Panc1 (cell line): ENCODE results near the gene PNMA6F. TPM values are rescaled to one million over a fixed set of nuclear protein-coding genes. Genes with fewer than 3 reads are reported as not detected.

Source experiments
- ATAC-seq: fragments of 200-7000 bp; cut with Tn5 transposase; 2 replicates; pipeline ENCODE4 v1.9.1; 2020; ENCODE audit warnings: mild to moderate bottlenecking, moderate library complexity
- BruUV-seq: library from RNA; stranded (reverse); fragments of 400-500 nt; replicated peaks from 2 replicates; lab custom pipeline; 2021; lab: Mats Ljungman, UMichigan
- CTCF ChIA-PET: fragments of 300-600 bp; sonication (Branson Sonifier 250); formaldehyde crosslinking; loops from one replicate; lab custom pipeline; 2022; ENCODE audit warnings: antibody characterized with exemption; lab: Charles Lee
- POLR2A ChIA-PET: fragments of 300-600 bp; sonication (Branson Sonifier 250); formaldehyde crosslinking; loops from one replicate; lab custom pipeline; 2022; ENCODE audit warnings: antibody characterized with exemption; lab: Charles Lee
- DNase-seq: peaks from one replicate; pipeline ENCODE4 v3.0.0-alpha.2; 2010; ENCODE audit warnings: low read depth, low spot score
- H3K27ac ChIP-seq: 2 replicates; pipeline ENCODE4 v1.5.1; 2011; ENCODE audit warnings: mild to moderate bottlenecking, low read length, inconsistent platforms
- H3K27me3 ChIP-seq: fragments of 200-500 bp; sonication (Bioruptor generic); 2 replicates; pipeline ENCODE4 v1.6.0; 2014; ENCODE audit warnings: low read length, inconsistent platforms; ENCODE audit not compliant: control insufficient read depth, insufficient read depth
- H3K36me3 ChIP-seq: fragments of 200-500 bp; sonication (Bioruptor generic); 2 replicates; pipeline ENCODE4 v1.5.1; 2014; ENCODE audit warnings: inconsistent platforms, mild to moderate bottlenecking, low read length, moderate library complexity; ENCODE audit not compliant: control insufficient read depth, insufficient read depth
- H3K4me1 ChIP-seq: 2 replicates; pipeline ENCODE4 v1.5.1; 2011; ENCODE audit warnings: inconsistent platforms, mild to moderate bottlenecking, low read length, moderate library complexity; ENCODE audit not compliant: control insufficient read depth, insufficient read depth
- H3K4me3 ChIP-seq, 2 experiments: 2 replicates each; pipeline ENCODE4 v1.5.1; 2011 to 2012; ENCODE audit warnings: low read depth in 2 of 2, low read length in 2 of 2, mild to moderate bottlenecking in 2 of 2, inconsistent platforms in 1 of 2, moderate library complexity in 1 of 2
- H3K9me3 ChIP-seq: fragments of 200-500 bp; sonication (Bioruptor generic); 2 replicates; pipeline ENCODE4 v1.5.1; 2014; ENCODE audit warnings: low read depth, mild to moderate bottlenecking, inconsistent platforms, low read length, moderate library complexity; ENCODE audit not compliant: control insufficient read depth, insufficient read depth
- CTCF ChIP-seq: fragments of 450-650 bp; IDR thresholded peaks from 2 replicates; pipeline ENCODE4 v1.5.1; 2017; ENCODE audit warnings: mild to moderate bottlenecking
- POLR2AphosphoS5 ChIP-seq: IDR thresholded peaks from 2 replicates; pipeline ENCODE4 v1.6.1; 2012; ENCODE audit warnings: mild to moderate bottlenecking, low read depth, low read length, moderate library complexity
- REST ChIP-seq, 2 experiments: IDR thresholded peaks; 2 replicates each; pipeline ENCODE4 v1.6.1; 2011 to 2012; ENCODE audit warnings: low read depth in 2 of 2, control low read depth in 1 of 2, low read length in 1 of 2, mild to moderate bottlenecking in 1 of 2, moderate library complexity in 1 of 2; ENCODE audit not compliant: insufficient read depth in 1 of 2
- SIN3A ChIP-seq: IDR thresholded peaks from 2 replicates; pipeline ENCODE4 v1.6.1; 2012; ENCODE audit warnings: low read depth, mild to moderate bottlenecking, low read length, moderate library complexity, borderline replicate concordance; ENCODE audit not compliant: insufficient read depth
- TCF7L2 ChIP-seq: IDR thresholded peaks from 2 replicates; pipeline ENCODE4 v1.6.1; 2011; ENCODE audit warnings: mild to moderate bottlenecking, low read depth, low read length, inconsistent platforms
- in situ Hi-C: cut with HindIII; loops from 2 replicates; pipeline ENCODE4 v1.10.0; 2016; ENCODE audit warnings: low sequenced_read_pairs, low pct_unique_long_range_greater_than_20kb
- intact Hi-C: fragments of 100-400 bp; cut with micrococcal nuclease; formaldehyde crosslinking; loops from one replicate; pipeline ENCODE4 v1.10.0; 2022; ENCODE audit not compliant: unreplicated experiment
- total RNA-seq: library from RNA; stranded (reverse); gene quantifications from one replicate; pipeline ENCODE4 v1.2.1, GENCODE V29; 2021; ENCODE audit not compliant: unreplicated experiment

Gene PNMA6F
- total RNA-seq, 1 experiment from 2014 or later: not detected

GRCh38 chrX:153340111-153340510, 18.5 kb upstream of the PNMA6F start:
- H3K9me3 ChIP-seq: no peaks in the 10 kb centered on the region
- no peaks in the 10 kb centered on the region for H3K27me3 ChIP-seq
- H3K27ac ChIP-seq: no peak overlapping the region
- intact Hi-C loops (no loop called here), in situ Hi-C loops (no loop called here)
- H3K4me1 ChIP-seq: no peaks in the 10 kb centered on the region
- BruUV-seq: no TSS peak
- no peaks in the 10 kb centered on the region for H3K36me3 ChIP-seq
- POLR2A ChIA-PET: no interaction called here
- ATAC-seq: no peak
- CTCF ChIA-PET: no interaction called here
- TF ChIP-seq TCF7L2: no peak
- no peak for TF ChIP-seq CTCF
- no peak for TF ChIP-seq REST (IDR thresholded peaks at IDR 0.05; ENCODE audit: insufficient read depth in 1 of 2, low read depth in 2 of 2, low read length in 1 of 2)
- no peak for TF ChIP-seq SIN3A
- no peak for TF ChIP-seq POLR2AphosphoS5
- H3K4me3 ChIP-seq: no peak overlapping the region
- DNase-seq: no peak

DNA sequence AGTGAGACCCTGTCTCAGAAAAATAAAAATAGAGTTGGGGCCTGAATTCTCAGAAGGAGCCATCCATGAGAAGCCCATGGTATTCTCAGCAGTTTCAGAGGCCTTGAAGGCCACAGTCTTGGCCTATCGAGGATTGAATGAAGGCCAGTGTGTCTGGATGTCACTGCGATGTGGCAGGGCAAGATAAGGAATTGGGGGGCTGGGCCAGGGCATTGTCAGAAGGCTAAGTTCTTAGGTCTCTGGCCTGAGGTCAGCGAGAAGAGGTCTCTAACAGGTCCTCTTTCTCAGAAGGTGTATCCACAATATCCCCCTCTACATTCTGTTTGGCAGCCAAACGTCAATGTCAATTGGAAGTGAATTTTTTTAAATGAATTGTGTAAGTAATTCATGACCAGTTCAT, 18.1 kb upstream of the PNMA6F start:
- Histone ChIP-seq H3K4me1 (no peaks in the 10 kb centered on the region), H3K27ac (no peak overlapping the region), H3K4me3 (no peak overlapping the region), H3K27me3 (no peaks in the 10 kb centered on the region), H3K36me3 (no peaks in the 10 kb centered on the region), H3K9me3 (no peaks in the 10 kb centered on the region)
- POLR2A ChIA-PET: no interaction called here
- TF ChIP-seq TCF7L2 (no peak), POLR2AphosphoS5 (no peak), REST (IDR thresholded peaks at IDR 0.05; ENCODE audit: insufficient read depth in 1 of 2, low read depth in 2 of 2, low read length in 1 of 2) (no peak), SIN3A (no peak), CTCF (no peak)
- no peak for ATAC-seq
- in situ Hi-C loops: no loop called here
- CTCF ChIA-PET: no interaction called here
- DNase-seq: no peak
- BruUV-seq: no TSS peak
- intact Hi-C loops: no loop called here
